ENCODE measurements around the gene ZNF22.

DNA sequence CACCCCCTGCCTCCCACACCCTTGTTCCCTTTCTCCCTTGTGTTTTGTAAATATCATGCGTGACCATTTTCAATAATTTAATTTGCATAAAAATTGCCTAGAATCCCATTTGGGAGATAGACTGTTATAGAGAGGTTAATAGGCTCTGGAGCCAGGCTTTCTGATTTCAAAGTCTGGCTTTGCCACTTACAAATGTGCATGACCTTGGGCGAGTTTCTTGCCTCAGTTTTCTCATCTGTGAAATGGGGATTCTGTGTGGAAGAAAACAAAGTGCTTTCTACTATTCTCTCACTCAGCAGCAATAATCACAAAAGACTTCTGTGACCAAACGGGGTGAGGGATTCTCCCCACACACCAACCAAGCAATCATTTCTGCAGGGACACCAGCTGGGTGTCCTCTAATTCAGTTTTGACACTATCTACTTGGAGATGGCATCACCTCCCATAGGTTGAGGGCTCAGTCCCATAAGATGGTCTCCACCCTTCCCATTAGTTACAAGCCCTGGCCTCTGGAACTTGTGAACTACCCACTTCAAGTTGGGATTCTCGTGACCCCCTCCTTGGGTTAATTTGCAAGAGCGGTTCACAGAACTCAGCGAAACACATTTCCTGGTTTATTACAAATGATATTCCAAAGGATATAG, 3.5 kb upstream of the ZNF22 start:
- TF ChIP-seq, protein P1, sequence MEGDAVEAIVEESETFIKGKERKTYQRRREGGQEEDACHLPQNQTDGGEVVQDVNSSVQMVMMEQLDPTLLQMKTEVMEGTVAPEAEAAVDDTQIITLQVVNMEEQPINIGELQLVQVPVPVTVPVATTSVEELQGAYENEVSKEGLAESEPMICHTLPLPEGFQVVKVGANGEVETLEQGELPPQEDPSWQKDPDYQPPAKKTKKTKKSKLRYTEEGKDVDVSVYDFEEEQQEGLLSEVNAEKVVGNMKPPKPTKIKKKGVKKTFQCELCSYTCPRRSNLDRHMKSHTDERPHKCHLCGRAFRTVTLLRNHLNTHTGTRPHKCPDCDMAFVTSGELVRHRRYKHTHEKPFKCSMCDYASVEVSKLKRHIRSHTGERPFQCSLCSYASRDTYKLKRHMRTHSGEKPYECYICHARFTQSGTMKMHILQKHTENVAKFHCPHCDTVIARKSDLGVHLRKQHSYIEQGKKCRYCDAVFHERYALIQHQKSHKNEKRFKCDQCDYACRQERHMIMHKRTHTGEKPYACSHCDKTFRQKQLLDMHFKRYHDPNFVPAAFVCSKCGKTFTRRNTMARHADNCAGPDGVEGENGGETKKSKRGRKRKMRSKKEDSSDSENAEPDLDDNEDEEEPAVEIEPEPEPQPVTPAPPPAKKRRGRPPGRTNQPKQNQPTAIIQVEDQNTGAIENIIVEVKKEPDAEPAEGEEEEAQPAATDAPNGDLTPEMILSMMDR (IDR thresholded peaks at IDR 0.05) = no peak
- no peak for TF ChIP-seq POLR2A (IDR thresholded peaks at IDR 0.05)

Measured in body of pancreas (tissue), 4 donors.